IPS-11a (cell line): ENCODE results near the gene CEP152.

Experiments used
- H3K4me3 ChIP-seq: one replicate; pipeline ENCODE4 v1.5.1; 2013; ENCODE audit warnings: low read depth, low read length, control low read depth

CEP152 gene

DNA sequence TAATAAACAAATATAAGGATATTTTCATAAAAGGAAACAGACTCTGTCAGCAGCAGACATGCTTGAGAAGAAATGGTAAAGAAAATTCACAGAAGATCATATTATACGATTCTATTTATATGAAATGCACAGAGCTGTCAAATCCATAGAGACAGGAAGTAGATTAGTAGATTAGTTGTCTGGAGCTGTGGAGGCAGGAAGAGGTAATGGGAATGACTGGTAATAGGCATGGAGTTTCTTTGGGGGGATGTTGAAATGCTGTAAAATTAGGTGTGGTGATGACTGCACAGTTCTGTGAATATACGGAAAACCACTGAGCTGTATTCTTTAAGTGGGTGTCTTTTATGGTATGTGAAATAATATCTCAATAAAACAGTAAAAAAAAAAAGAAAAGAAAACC is 35.3 kb downstream of the CEP152 start:
- H3K4me3 ChIP-seq = no peak overlapping the region

DNA sequence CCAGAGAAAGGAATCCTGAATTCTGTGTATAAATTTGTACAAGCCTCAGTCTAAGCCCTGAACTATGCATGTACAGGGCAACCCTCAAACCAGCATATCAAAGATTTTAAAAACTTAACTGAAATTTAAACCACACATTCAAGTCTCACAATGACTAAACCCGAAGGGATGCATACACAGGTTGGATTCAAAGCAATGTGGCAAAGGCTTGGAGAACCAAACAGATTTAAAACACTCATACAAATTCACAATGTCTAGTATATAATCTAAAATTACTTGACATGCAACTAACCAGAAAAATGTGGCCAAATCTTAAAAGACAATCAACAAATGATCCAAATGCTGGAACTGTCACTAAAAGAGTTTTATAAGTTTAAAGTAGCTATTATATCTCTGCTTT is 36.4 kb downstream of the CEP152 start:
- H3K4me3 ChIP-seq = no peak overlapping the region

GRCh38 chr15:48766196-48766595 is 44.7 kb downstream of the CEP152 start:
- H3K4me3 ChIP-seq = no peak overlapping the region

DNA sequence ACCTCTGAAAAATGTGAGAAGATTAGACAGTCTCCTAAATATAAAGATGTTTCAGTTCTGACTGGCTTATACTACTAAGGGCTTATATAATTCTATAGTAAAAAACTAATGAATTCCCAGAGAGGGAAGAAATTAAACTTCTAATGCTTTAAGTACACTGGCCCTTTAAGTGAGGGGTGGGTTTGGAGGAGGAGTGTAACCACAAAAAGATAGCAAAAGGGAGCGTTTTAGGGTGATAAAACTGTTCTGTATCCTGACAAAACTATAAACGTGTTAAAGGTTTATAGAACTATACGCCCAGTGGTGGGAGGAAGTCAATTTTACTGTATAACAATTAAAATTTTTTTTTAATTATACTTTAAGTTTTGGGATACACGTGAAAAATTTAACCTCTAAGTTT is 45.8 kb downstream of the CEP152 start:
- H3K4me3 ChIP-seq = no peak overlapping the region

GRCh38 chr15:48761393-48762158 is 49.3 kb downstream of the CEP152 start:
- no peak overlapping the region for H3K4me3 ChIP-seq

DNA sequence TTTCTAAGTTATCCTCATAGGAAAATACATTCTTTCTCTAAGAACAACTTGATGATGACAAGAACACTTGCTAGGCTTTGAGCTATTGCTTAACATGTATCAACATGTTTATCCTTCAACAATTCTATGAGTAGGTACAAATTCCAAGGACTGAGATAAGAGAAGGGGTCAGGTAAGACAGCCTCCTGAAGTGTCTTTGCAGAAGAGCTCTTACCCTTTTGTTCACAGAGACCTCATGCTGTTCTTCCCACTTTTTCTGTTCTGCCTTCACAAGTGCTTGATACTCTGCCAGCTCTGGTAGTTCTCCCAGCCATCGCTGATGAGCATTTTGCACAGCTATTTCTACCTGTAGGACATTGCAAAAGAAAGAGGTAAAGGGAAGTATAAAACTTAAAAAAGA is 50.9 kb downstream of the CEP152 start:
- no peak overlapping the region for H3K4me3 ChIP-seq

DNA sequence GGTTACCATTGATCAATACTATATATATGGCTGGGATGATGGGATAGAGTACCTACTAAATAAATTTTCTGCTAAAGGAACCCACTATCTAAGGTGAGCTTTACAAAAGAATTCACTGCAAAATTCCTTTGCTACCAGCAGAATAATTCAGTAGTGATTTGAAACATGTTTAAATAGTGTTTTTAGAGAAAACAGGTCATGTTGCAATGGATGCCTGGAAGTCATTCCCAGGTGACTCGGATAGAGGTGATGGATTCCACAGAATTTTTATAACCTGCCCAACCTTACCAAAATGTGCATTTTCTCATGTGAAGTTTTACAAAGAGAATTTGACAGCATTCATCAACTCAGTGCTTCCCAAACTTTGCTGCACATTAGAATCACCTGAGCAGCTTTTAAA is 53.2 kb downstream of the CEP152 start:
- no peak overlapping the region for H3K4me3 ChIP-seq

- no peak overlapping the region for H3K4me3 ChIP-seq
These were observed 56.9 kb downstream of the CEP152 start for GRCh38 chr15:48754011-48754410.

- H3K4me3 ChIP-seq = no peak overlapping the region
These were observed 59.3 kb downstream of the CEP152 start for GRCh38 chr15:48751595-48751994.

GRCh38 chr15:48748535-48748934 is 62.3 kb downstream of the CEP152 start:
- H3K4me3 ChIP-seq = no peak overlapping the region

GRCh38 chr15:48733615-48734014 is 77.3 kb downstream of the CEP152 start:
- H3K4me3 ChIP-seq = no peak overlapping the region

DNA sequence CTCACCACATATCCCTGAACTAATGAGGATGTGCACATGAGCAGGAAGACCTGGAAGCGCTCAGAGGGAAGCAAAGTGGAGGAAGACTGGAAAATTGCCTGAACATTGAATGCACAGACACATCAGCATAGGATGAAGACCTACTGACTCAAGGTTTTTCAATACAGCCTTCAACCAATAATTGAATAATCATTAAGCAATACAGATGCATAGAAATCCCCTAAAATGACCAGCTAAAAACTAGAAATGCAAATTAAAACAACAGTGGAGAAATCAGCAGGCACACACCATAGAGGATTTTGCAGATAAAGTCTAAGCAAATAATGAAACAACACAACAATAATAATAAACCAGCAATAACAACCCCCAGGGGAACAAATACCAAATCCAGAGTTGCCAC is 80.4 kb downstream of the CEP152 start:
- no peak overlapping the region for H3K4me3 ChIP-seq

DNA sequence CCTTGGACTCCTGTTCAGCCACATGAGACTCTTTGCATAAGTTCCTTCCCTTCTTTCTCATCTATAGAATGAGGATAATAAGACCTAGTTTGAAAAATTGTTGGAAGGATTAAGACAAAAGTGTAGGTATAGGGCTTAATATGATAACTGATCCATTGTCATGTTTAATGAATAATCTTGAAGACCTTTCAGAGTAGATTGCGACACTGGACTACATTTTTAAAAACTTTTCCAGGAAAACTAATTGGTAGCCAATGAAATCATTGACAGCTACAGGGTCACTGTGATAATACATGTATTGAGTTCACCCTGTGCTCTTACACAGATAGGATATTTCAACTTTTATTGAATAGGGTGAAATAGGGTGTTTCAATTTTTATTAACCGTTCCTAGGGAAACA is 86.9 kb downstream of the CEP152 start:
- H3K4me3 ChIP-seq = no peak overlapping the region

DNA sequence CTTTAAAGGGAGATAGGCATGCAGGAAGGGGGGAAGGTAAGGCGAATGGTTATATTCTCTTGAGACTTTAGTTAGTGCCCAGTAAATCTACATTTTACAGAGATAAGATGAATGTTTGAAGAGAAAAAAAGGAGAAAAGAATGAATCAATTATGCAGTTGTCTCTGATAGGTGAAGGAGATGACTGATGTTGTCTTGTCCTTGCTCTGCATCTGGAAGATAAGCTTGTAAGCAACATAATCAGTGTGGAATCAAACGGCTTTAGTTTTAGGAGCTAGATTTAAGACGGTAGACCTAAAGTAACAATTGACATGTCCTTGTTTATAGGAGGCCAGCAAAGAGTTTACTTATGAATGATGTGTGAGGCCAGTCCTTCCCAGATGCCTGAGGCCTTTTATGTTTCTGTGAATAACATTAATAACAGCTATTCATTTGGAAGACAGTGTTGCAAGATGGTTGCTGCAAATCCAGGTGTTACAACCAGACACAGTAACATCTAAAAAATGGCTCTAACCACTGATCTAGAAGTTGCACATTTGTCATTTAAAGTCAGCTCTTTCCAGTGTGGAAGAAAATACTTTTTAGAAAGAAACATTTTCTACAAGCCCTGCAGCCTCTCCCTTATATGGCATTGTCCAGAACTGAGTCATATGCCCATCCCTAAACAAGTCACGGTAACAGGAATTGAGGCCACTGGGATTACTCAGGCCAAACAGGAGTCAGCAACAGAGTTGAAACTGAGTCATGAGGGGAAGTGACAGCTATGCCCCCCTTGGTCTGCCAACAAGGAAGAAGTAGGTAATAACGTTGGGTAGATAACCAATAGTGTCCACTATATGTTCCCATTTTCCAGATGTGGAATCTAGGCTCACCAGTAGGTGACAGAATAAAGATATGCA is 87.9 kb downstream of the CEP152 start:
- no peak overlapping the region for H3K4me3 ChIP-seq

- H3K4me3 ChIP-seq = no peak overlapping the region
These were observed 89.6 kb downstream of the CEP152 start for GRCh38 chr15:48721061-48721810.

DNA sequence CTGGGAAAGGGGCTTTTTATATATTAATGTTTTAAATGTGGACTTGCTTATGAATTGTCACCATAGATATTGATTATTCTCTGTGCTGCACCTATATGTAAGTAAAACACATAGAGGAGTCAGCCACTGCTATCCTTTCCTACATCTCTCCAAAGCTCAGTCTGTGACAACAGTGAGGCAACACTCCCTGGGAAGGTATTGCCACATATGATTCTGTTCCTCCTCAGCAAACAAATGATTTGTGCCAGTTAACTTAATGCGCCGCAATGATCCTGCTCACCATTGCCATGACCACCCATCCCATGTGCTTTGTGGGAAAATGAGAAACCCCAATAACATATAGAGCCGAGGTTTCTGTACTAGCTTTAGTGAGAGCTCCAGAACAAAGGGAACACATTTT is 90.2 kb downstream of the CEP152 start:
- no peak overlapping the region for H3K4me3 ChIP-seq

DNA sequence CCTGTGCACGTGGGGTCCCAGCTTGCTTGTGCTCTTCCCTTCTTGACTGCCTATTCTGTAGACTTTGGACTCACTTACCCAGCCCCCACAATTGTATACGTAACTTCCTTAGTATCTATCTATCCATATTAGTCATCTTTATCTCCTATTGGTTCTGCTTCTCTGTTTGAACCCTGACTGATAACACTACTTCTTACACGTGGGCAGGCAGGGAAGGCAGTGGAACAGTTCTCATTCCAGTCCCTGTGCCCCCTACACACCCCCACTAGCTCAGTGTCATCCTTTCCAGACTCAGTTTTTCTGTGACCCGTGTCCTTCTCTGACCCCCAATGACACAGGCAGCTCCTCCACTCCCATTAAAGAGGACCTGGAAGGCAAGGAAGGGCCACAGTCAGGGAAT is 91.2 kb downstream of the CEP152 start:
- H3K4me3 ChIP-seq = no peak overlapping the region

GRCh38 chr15:48718646-48719045 is 92.2 kb downstream of the CEP152 start:
- no peak overlapping the region for H3K4me3 ChIP-seq

- no peak overlapping the region for H3K4me3 ChIP-seq
These were observed 93.4 kb downstream of the CEP152 start for GRCh38 chr15:48717458-48717857.

GRCh38 chr15:48712546-48712945 is 98.3 kb downstream of the CEP152 start:
- H3K4me3 ChIP-seq = no peak overlapping the region

- no peak overlapping the region for H3K4me3 ChIP-seq
These were observed 99.8 kb downstream of the CEP152 start for GRCh38 chr15:48710952-48711495.
